Gastroesophageal sphincter (tissue), 4 donors: ENCODE data around the gene COL2A1. TPM values are rescaled to one million over a fixed set of nuclear protein-coding genes. Genes with fewer than 3 reads are reported as not detected.

Experiments used
- ATAC-seq: fragments of 150-250 bp; one replicate; pipeline ENCODE4 v1.9.1; 2016; ENCODE audit warnings: mild to moderate bottlenecking, moderate library complexity
- H3K27ac ChIP-seq, 4 donors: fragments of 200-600 bp; sonication (generic) in 3 of 4; 1 replicate in 3 of 4; 2 replicates in 1 of 4; pipeline ENCODE4 v1.5.1; 2016 to 2019
- H3K27me3 ChIP-seq: fragments of 200-600 bp; sonication (generic); one replicate; pipeline ENCODE4 v1.5.1; 2019
- H3K36me3 ChIP-seq, 2 donors: fragments of 200-600 bp; sonication (generic); one replicate each; pipeline ENCODE4 v1.5.1; 2019; ENCODE audit warnings: control low read depth in 1 of 2
- H3K4me1 ChIP-seq, 3 donors: fragments of 200-600 bp; sonication (generic); 1 replicate in 2 of 3; 2 replicates in 1 of 3; pipeline ENCODE4 v1.5.1; 2016 to 2019; ENCODE audit warnings: control low read depth in 2 of 3
- H3K4me3 ChIP-seq, 2 donors: fragments of 200-600 bp; sonication (generic); one replicate each; pipeline ENCODE4 v1.5.1; 2019; ENCODE audit warnings: mild to moderate bottlenecking in 1 of 2, moderate library complexity in 1 of 2
- H3K9me3 ChIP-seq, 3 donors: fragments of 200-600 bp; sonication (generic); one replicate each; pipeline ENCODE4 v1.5.1; 2017 to 2019; ENCODE audit warnings: control low read depth in 2 of 3
- CTCF ChIP-seq, 4 experiments: fragments of 200-600 bp in 2 of 4; fragments of 450-650 bp in 2 of 4; sonication (generic) in 1 of 4; IDR thresholded peaks; one replicate each; pipeline ENCODE4 v1.5.1; 2017 to 2019; ENCODE audit warnings: antibody characterized with exemption in 4 of 4, mild to moderate bottlenecking in 2 of 4, moderate library complexity in 2 of 4
- EP300 ChIP-seq: sonication (generic); formaldehyde crosslinking; IDR thresholded peaks from one replicate; pipeline ENCODE4 v1.6.1; 2017; ENCODE audit warnings: antibody characterized with exemption, mild to moderate bottlenecking
- POLR2A ChIP-seq, 2 donors: fragments of 450-650 bp; IDR thresholded peaks; one replicate each; pipeline ENCODE4 v1.6.1; 2017; ENCODE audit warnings: antibody characterized with exemption in 2 of 2, mild to moderate bottlenecking in 2 of 2, moderate library complexity in 1 of 2
- POLR2AphosphoS5 ChIP-seq: sonication (generic); formaldehyde crosslinking; IDR thresholded peaks from one replicate; pipeline ENCODE4 v1.6.1; 2017; ENCODE audit warnings: antibody characterized with exemption
- WGBS, 2 donors: methylation state at CpG; one replicate each; pipeline ENCODE4 v1.1.5; 2018; ENCODE audit warnings: low coverage in 1 of 2; 5-methylcytosine and 5-hydroxymethylcytosine counted together
- total RNA-seq, 4 donors: library from RNA; depleted of rRNA; stranded (reverse); fragments of >200 nt; gene quantifications; one replicate each; pipeline ENCODE4 v1.1.0, GENCODE V29; 2016

Gene COL2A1
- total RNA-seq, 4 donors from 2014 or later = not detected

- WGBS, 2 donors = 88 to 93% methylated on average over 2 to 4 of the region's 8 CpGs
- Histone ChIP-seq H3K4me3 (no peak overlapping the region), H3K9me3 (no peaks in the 10 kb centered on the region), H3K27ac (no peak overlapping the region), H3K4me1 (no peaks in the 10 kb centered on the region), H3K27me3 (peaks cover 2% of the 10 kb centered on the region), H3K36me3 (no peaks in the 10 kb centered on the region)
- no peak for TF ChIP-seq POLR2A (IDR thresholded peaks at IDR 0.05)
- TF ChIP-seq POLR2AphosphoS5 = no peak
- TF ChIP-seq CTCF (IDR thresholded peaks at IDR 0.05) = no peak
- TF ChIP-seq EP300 = no peak
- ATAC-seq = no peak
Measured at GRCh38 chr12:47989023-47989417, 15.3 kb downstream of the COL2A1 start.

GRCh38 chr12:47988073-47989022 lies 15.9 kb downstream of the COL2A1 start:
- TF ChIP-seq EP300 (no peak), POLR2AphosphoS5 (no peak)
- H3K36me3 ChIP-seq = no peaks in the 10 kb centered on the region
- 61 to 68% methylated on average over 7 to 12 of the region's 15 CpGs for WGBS, 2 donors
- ATAC-seq = no peak
- no peaks in the 10 kb centered on the region for H3K4me1 ChIP-seq
- peaks cover 2% of the 10 kb centered on the region for H3K27me3 ChIP-seq
- no peak overlapping the region for H3K4me3 ChIP-seq
- H3K9me3 ChIP-seq = no peaks in the 10 kb centered on the region
- H3K27ac ChIP-seq = no peak overlapping the region

- Histone ChIP-seq H3K4me3 (no peak overlapping the region), H3K36me3 (no peaks in the 10 kb centered on the region), H3K4me1 (no peaks in the 10 kb centered on the region), H3K27me3 (peaks cover 6% of the 10 kb centered on the region), H3K27ac (no peak overlapping the region), H3K9me3 (no peaks in the 10 kb centered on the region)
- no peak for TF ChIP-seq EP300
- TF ChIP-seq POLR2A (IDR thresholded peaks at IDR 0.05) = no peak
- no peak for TF ChIP-seq CTCF (IDR thresholded peaks at IDR 0.05)
- TF ChIP-seq POLR2AphosphoS5 = no peak
- WGBS, 2 donors = 78% methylated on average over 12 of the region's 14 CpGs; no CpG with 5 or more reads in 1 of the 2 donors
- ATAC-seq = no peak
Measured at GRCh38 chr12:47987411-47988072, 16.7 kb downstream of the COL2A1 start.

GRCh38 chr12:47986832-47987231 lies 17.4 kb downstream of the COL2A1 start:
- Histone ChIP-seq H3K27me3 (peaks cover 6% of the 10 kb centered on the region), H3K36me3 (no peaks in the 10 kb centered on the region), H3K4me3 (no peak overlapping the region), H3K9me3 (no peaks in the 10 kb centered on the region), H3K27ac (no peak overlapping the region), H3K4me1 (no peaks in the 10 kb centered on the region)
- 40% methylated on average over 1 of the region's 5 CpGs; no CpG with 5 or more reads in 1 of the 2 donors for WGBS, 2 donors
- ATAC-seq = no peak
- TF ChIP-seq CTCF (IDR thresholded peaks at IDR 0.05) (no peak), POLR2AphosphoS5 (no peak), POLR2A (IDR thresholded peaks at IDR 0.05) (no peak), EP300 (no peak)

- Histone ChIP-seq H3K4me3 (no peak overlapping the region), H3K9me3 (no peaks in the 10 kb centered on the region), H3K4me1 (no peaks in the 10 kb centered on the region), H3K27me3 (peaks cover 6% of the 10 kb centered on the region), H3K36me3 (no peaks in the 10 kb centered on the region), H3K27ac (no peak overlapping the region)
- 40 to 71% methylated on average over 1 of the region's 8 CpGs for WGBS, 2 donors
- no peak for TF ChIP-seq POLR2A (IDR thresholded peaks at IDR 0.05)
- no peak for TF ChIP-seq POLR2AphosphoS5
- TF ChIP-seq CTCF (IDR thresholded peaks at IDR 0.05) = no peak
- TF ChIP-seq EP300 = no peak
- ATAC-seq = no peak
Measured at GRCh38 chr12:47986291-47986660, 18.0 kb downstream of the COL2A1 start.
